Thyroid gland (tissue), 4 donors: ENCODE results near the gene GPR183.

ENCODE experiments used
- CTCF ChIP-seq, 6 experiments: fragments of 200-600 bp in 3 of 6; fragments of 450-650 bp in 3 of 6; sonication (generic) in 3 of 6; IDR thresholded peaks; one replicate each; pipeline ENCODE4 v1.5.1; 2016 to 2019; ENCODE audit warnings: antibody characterized with exemption in 6 of 6, mild to moderate bottlenecking in 2 of 6, inconsistent platforms in 1 of 6, moderate library complexity in 1 of 6
- POLR2A ChIP-seq, 2 donors: fragments of 450-650 bp; IDR thresholded peaks; one replicate each; pipeline ENCODE4 v1.6.1; 2017; ENCODE audit warnings: antibody characterized with exemption in 2 of 2, mild to moderate bottlenecking in 2 of 2, moderate library complexity in 1 of 2

GRCh38 chr13:99257291-99257690, 49.9 kb downstream of the GPR183 start:
- TF ChIP-seq CTCF (IDR thresholded peaks at IDR 0.05) (no peak), POLR2A (IDR thresholded peaks at IDR 0.05) (no peak)
